GM12892 (cell line): ENCODE results near the gene PCDHGC3.

Source experiments
- DNase-seq: peaks from one replicate; pipeline ENCODE4 v3.0.0; 2011; ENCODE audit not compliant: insufficient read length
- FAIRE-seq: peaks from 2 replicates; lab custom pipeline; 2011; peaks lifted over from hg19 to GRCh38; lab: Jason Lieb, UNC
- POLR2A ChIP-seq: IDR thresholded peaks from 2 replicates; pipeline ENCODE4 v1.6.1; 2011; ENCODE audit warnings: low read depth, low read length, control low read depth
- POLR2AphosphoS5 ChIP-seq: IDR thresholded peaks from 2 replicates; pipeline ENCODE4 v1.6.1; 2011; ENCODE audit warnings: low read depth, low read length, control low read depth
- TAF1 ChIP-seq: IDR thresholded peaks from 2 replicates; pipeline ENCODE4 v1.6.1; 2011; ENCODE audit warnings: low read depth, mild to moderate bottlenecking, control low read depth, low read length, borderline replicate concordance

PCDHGC3 gene

DNA sequence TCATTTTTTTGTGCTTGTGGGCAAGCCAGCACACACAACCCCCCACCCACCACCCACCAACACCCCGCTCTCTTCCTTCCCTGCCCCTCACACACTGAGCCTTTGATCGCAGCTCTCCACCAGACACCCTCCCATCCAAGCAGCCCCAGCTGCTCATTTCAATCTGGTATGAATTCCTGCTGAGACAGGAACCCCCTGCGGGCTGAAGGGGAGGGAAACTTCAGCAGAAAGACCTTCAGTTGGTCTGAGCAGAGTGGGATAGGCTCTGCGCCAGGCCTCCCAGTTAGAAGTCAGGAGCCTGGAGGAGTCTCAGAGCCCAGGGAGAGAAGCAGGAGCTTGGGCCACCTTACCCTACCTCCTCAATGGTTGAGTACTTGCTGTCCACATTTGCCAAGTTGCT is 20.3 kb downstream of the PCDHGC3 start:
- DNase-seq (no peak), FAIRE-seq (no peak)
- TF ChIP-seq POLR2AphosphoS5 (no peak), POLR2A (no peak), TAF1 (no peak)

DNA sequence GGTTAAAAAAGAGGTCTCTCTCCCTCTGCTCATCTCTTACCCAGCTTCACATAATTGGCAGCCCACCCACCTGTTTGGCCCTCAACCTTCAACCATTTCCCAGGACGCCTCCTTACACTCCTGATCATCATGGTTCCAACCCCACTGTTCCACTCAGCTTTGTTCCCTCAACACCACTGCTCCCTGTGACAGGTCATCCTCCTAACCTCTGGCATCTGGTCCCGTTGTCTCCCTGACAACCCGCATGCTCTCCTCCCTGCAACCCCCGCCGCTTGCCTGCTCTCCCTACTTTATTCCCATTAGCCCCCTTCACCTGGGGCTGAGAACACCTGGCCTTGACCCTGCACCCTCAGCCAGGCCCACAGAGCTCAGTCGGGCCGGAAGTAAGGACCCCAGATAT is 26.0 kb downstream of the PCDHGC3 start:
- DNase-seq (no peak), FAIRE-seq (no peak)
- TF ChIP-seq POLR2AphosphoS5, result no peak
- TF ChIP-seq POLR2A, result no peak
- no peak for TF ChIP-seq TAF1

DNA sequence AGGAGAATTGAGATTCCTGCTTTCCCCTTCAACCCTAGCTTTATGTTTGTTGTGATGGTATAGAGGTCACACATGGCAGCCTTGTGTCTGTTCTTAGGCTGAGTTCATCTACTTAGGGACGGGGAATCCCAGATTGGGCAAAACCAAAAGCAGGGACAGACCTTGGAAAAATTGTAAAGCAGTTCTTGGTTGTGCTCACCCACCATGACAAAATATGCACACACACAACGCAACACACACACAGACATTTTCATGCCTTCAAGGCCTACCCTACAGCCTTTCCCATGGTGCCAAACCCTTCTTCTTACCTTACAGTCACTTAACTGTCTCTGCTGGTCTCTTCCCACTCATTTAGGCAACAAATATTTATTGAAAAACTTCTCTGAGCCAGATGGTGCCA is 27.9 kb downstream of the PCDHGC3 start:
- FAIRE-seq (no peak), DNase-seq (no peak)
- TF ChIP-seq POLR2A (no peak), POLR2AphosphoS5 (no peak), TAF1 (no peak)

DNA sequence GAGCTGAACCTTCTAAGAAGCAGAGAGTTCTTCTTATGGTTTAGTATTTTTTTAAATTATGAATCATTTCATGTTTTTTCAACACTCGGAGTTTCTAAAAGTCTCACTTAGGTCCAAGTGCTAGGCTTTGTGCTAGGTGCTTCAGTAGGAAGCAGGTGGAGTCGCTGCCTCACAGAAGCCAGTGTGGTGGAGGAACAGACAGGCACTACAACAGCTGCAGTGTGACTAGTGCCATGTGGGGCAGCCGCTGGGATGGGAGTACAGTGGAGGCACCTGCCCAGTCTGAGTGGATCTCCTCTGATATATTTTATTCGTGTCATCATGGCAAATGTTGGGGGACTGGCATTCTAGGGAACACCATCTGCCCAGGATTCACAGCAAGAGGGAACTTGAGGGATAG is 28.4 kb downstream of the PCDHGC3 start:
- TF ChIP-seq POLR2A (no peak), TAF1 (no peak), POLR2AphosphoS5 (no peak)
- DNase-seq (no peak), FAIRE-seq (no peak)

DNA sequence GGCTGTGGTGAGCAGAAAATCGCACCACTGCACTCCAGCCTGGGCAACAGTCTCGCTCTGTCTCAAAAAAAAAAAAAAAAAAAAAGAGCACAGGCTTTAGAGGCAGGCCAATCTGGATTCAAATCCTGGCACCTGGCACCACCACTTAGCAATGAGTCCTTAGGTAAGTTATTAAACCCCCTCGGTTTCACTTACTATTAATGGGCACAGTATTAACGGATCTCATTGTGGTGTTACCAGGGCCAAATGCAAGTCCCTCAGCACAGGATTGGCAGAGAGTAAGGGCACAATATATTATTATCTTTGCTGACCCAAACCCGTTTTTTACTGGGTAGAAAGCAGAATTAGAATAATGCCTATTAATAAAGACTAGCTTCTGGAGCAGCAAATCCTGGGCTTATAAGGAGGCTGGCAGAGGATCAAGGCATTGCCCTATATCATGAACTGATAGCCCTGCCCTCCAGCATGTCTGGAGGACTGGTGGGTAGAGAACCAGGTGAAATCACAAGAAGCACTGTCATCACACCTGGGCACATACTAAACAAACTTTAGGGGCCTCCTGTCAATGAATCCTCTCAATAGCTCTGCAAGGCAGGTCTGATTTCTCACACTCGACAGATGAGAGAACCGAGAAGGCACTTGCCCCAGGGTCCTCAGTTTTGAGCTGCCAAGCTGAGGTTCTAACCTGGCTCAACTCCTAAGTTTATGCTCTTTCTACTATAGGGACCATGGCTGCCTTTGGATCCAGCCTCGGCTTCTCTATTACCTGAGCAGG is 30.8 kb downstream of the PCDHGC3 start:
- DNase-seq (no peak), FAIRE-seq (peak; percentile 44)
- no peak for TF ChIP-seq POLR2A
- TF ChIP-seq POLR2AphosphoS5, result no peak
- TF ChIP-seq TAF1, result no peak

DNA sequence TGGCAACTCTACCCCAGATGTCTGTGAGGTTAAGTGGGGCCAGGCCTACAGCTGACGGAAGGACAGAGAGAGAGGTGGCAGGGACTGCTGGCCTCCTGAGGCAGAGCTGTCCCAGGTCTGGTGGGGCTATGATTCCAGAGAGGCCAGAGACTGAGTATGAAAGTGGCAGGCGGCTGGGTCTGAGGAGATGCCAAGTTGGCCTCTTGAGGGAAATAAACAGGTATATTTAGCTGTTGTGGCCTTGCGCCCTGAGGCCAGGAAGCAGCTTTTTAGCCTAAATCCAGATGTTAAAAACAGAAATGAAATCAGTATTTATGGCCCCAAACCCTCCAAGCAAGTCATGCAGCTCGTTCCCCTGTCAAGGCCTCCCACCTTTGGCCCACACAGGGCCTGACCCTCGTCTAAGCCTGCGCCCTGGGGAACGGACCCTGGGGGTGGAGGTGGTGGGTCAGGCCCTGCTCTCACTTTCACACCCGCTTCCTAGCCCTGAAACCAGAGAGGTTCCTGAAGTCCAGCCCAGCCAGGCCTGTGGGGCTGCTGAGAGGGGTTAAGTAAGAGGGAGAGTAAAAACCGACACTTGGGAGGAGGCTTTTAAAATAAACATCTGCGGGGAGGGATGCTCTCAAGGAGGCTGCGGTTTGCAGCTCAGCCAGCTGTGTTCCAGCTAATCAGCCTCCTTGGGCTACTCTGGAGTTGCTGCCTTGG is 31.8 kb downstream of the PCDHGC3 start:
- DNase-seq (peak; percentile 52), FAIRE-seq (peak; percentile 87)
- TF ChIP-seq TAF1 (no peak), POLR2A (peak; percentile 48; the same call in 1 of the 2 replicates), POLR2AphosphoS5 (no peak)

DNA sequence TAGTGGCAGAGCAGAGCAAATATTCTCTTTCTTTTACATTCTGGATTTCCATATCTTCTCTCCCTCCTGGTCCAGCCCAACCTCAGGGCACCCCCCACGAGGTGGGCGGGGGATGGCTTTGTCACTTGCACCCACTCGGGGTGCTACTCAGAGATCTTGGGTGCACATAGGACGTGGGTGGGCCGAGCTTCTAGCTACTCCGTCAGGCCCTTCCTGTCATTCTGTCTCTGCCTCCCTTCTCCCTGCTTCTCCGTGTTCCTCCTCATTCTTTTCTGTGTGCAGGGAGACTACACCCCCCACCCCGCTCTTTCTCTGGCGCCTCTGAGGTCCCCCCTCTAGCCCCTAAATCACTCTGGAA is 32.7 kb downstream of the PCDHGC3 start:
- TF ChIP-seq TAF1 (no peak), POLR2A (no peak), POLR2AphosphoS5 (0 out of 2 replicates have a peak, but pooled peaks have one; percentile 21)
- FAIRE-seq (no peak), DNase-seq (no peak)

DNA sequence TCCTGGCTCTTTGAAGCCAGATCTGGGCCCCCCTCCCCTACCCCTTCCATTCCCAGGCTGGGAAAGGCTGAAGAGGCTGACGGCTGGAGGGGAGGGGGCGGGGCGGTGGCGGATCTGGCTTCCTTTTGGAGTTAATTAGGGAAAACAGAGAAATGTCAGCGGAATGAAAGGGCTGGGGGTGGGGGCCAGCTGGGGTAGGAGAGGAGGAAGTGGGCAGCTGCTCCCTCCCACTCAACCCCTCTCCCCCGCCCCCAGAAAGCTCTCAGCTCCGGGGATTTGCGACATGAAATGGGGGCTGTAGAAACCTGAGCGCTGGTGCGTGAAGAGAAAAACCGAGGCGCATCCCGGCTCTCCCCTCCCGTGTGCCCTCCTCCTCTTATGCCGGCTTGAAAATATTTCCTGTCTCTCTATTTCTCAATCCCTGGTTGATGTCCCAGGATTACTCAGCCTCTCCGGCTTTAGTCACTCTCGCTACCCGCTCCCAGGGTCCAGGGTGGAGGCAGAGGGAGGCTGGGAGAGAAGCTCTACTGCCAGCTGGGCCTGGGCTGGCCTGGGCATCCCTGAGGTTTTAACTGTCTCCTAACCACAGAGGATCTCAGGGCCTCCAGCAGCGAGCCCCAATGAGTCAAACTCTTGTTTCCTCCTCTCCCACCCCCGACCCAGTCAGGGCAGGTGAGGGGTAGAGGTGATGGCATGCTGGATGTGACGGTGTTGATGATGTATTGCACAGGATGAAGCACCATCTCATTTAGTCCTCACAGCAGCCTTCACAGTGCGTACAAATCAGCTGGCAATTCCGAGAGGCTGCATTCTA is 33.2 kb downstream of the PCDHGC3 start:
- FAIRE-seq (peak; percentile 98), DNase-seq (no peak)
- no peak for TF ChIP-seq TAF1
- TF ChIP-seq POLR2A, result no peak
- no peak; the same call in 1 of the 2 replicates for TF ChIP-seq POLR2AphosphoS5

DNA sequence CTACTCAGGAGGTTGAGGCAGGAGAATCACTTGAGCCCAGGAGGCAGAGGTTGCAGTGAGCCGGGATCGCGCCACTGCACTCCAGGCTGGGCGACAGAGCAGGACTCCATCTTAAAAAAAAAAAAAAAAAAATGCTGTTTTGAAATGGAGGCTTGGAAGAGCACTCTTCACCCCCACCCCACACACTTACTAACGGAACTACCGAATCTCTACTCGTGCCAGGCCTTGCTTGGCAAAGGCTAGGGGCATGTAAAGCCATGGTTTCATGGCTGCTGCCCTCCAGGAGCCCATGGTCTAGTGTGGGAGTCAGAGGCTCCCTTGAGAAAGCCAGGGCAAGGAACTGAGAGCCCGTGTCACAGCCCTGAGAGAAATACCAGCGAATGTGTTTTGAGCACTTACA is 34.4 kb downstream of the PCDHGC3 start:
- DNase-seq (no peak), FAIRE-seq (no peak)
- TF ChIP-seq POLR2AphosphoS5, result 0 out of 2 replicates have a peak, but pooled peaks have one; percentile 23
- TF ChIP-seq POLR2A, result no peak; the same call in 1 of the 2 replicates
- TF ChIP-seq TAF1, result no peak

DNA sequence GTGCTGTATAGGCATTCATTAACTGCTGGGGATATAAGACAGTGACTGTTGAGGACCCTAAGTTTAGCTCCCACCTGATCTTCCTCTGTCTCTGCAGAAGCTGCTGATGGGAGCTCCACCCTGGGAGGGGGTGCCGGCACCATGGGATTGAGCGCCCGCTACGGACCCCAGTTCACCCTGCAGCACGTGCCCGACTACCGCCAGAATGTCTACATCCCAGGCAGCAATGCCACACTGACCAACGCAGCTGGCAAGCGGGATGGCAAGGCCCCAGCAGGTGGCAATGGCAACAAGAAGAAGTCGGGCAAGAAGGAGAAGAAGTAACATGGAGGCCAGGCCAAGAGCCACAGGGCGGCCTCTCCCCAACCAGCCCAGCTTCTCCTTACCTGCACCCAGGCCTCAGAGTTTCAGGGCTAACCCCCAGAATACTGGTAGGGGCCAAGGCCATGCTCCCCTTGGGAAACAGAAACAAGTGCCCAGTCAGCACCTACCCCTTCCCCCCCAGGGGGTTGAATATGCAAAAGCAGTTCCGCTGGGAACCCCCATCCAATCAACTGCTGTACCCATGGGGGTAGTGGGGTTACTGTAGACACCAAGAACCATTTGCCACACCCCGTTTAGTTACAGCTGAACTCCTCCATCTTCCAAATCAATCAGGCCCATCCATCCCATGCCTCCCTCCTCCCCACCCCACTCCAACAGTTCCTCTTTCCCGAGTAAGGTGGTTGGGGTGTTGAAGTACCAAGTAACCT is 35.3 kb downstream of the PCDHGC3 start:
- FAIRE-seq, result peak; percentile 97
- DNase-seq, result peak; percentile 60
- TF ChIP-seq POLR2A, result peak; percentile 87
- peak; percentile 73; the same call in 1 of the 2 replicates for TF ChIP-seq POLR2AphosphoS5
- TF ChIP-seq TAF1, result 0 out of 2 replicates have a peak, but pooled peaks have one; percentile 56
